ENCODE measurements around the gene CYTH2.

CYTH2 gene

GRCh38 chr19:48454150-48454730, 14.9 kb upstream of the CYTH2 start:
- no peak for FAIRE-seq

DNA sequence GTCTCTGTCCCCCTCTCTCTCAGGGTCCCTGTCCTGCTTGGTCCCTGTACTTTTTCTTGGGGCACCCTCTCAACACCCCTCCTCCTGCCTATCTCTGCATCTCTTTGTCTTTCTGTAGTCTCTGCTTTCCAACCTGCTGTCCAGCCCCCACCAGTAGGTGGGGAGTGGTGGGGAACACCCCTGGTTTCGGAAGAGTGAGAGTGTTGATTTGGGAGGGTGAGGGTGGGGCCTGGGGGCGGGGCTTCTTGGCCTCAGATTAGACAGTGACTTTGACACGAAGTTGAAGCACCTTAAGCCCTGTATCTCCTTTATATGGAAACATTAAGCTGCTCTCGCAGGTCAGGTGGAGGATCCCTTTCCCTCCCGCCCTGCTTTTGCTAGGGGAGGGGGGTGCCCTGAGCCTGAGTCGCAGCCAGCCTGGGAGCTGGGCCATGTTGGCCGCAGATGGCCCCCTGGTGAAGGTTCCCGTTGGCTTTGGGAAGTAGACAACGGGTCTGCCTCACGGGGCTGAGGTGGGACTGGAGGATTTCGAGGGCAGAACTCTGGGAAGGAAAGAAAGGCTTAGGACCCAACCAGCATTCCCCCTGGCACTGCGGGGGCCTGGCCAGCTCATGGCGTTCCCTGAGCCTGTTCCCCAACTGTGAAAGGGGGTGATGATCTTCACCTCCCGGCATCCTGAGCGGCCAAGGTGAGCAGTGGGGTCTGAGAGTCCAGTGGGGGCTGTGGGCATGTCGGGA, 13.8 kb upstream of the CYTH2 start, which contains the start of gene KCNJ14:
Gene KCNJ14, plus strand, starts transcription at position 404 of the 737 bp plus-strand sequence. CDS start 6,151 bp downstream, outside the sequence.
- no peak for FAIRE-seq

DNA sequence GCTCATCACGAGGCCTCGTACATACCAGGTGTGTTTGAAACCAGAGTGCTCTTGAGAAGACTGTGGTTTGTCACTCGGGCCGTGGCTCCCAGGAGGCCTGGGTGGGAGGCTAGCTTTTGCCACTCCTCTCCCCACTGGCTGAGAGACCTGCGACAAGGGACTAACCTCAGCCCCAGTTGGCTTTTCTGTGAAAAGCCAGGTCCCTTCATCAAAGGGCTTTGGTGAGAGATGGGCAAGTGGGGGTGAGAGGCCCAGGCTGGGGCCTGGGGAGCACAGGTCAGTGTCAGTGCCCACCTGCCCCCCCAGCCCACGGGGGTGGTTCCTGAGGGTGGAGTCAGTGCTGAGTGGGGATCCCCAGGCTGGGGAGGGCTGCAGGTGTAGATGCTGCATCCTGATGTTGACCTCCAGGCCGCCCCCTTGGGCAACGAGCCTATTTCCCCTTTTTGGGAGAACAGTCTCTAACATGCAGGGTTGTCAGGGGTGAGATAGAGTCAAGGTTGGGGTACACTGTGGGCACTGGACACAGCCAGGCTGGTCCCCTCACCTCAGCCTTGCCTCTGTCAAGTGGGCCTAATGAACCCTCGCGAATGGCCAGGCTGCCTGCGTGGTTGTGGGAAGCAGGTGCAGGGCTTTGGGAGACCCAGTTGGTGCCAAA, 13.1 kb upstream of the CYTH2 start:
- FAIRE-seq = no peak

GRCh38 chr19:48456864-48457263, 12.3 kb upstream of the CYTH2 start:
- no peak for FAIRE-seq

GRCh38 chr19:48458016-48458415, 11.2 kb upstream of the CYTH2 start:
- no peak for FAIRE-seq

DNA sequence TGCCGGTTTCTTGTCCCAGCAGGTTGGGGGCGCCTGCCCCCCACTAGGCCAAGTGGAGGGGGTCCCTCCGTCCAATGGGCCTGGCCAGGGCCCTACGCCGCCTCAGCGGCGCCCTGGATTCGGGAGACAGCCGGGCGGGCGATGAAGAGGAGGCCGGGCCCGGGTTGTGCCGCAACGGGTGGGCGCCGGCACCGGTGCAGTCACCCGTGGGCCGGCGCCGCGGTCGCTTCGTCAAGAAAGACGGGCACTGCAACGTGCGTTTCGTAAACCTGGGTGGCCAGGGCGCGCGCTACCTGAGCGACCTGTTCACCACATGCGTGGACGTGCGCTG, 7.6 kb upstream of the CYTH2 start:
- no peak for FAIRE-seq

DNA sequence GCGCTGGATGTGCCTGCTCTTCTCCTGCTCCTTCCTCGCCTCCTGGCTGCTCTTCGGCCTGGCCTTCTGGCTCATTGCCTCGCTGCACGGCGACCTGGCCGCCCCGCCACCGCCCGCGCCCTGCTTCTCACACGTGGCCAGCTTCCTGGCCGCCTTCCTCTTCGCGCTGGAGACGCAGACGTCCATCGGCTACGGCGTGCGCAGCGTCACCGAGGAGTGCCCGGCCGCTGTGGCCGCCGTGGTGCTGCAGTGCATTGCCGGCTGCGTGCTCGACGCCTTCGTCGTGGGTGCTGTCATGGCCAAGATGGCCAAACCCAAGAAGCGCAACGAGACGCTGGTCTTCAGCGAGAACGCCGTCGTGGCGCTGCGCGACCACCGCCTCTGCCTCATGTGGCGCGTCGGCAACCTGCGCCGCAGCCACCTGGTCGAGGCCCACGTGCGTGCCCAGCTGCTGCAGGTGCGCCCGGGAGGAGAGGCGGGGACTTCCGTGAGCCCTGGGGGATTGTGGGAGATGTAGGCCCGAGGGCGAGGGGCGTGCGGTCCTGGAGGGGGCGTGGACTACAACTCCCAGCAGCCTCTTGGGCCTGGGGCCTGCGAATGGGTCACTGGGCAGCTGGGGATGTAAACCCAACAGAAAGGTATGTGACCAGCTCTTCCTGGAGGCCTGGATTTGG, 7.0 kb upstream of the CYTH2 start:
- FAIRE-seq = no peak

DNA sequence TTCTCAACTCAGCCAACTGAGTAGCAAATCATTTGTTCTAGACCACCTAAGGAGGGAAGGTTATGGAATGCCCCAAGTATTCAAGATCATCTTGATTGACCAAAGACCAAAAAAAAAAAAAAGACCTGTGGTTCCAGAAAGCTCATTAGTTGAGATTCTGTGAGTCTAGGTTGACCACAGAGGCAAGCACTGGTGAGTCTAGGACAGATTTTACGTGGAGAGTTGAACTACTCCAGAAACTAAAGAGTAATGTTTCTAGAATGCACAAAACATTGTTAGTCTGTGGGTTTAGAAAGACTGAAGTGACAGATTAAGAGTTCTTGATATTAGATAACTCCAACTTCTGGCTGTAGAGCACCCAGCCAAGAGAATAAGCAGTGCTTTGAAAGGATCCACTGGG, 4.0 kb upstream of the CYTH2 start:
- no peak for FAIRE-seq

- FAIRE-seq = no peak
These were observed 2.4 kb upstream of the CYTH2 start for GRCh38 chr19:48466561-48467325.

GRCh38 chr19:48468772-48469288, 339 bp upstream of the CYTH2 start:
- FAIRE-seq = peak; percentile 99

GRCh38 chr19:48469934-48470680, 938 bp downstream of the CYTH2 start:
- no peak for FAIRE-seq

- no peak for FAIRE-seq
These were observed 1.7 kb downstream of the CYTH2 start for GRCh38 chr19:48470856-48471255.

- FAIRE-seq = no peak
These were observed 2.7 kb downstream of the CYTH2 start for GRCh38 chr19:48471836-48472235.

GRCh38 chr19:48473161-48473966, 4.2 kb downstream of the CYTH2 start:
- no peak for FAIRE-seq

DNA sequence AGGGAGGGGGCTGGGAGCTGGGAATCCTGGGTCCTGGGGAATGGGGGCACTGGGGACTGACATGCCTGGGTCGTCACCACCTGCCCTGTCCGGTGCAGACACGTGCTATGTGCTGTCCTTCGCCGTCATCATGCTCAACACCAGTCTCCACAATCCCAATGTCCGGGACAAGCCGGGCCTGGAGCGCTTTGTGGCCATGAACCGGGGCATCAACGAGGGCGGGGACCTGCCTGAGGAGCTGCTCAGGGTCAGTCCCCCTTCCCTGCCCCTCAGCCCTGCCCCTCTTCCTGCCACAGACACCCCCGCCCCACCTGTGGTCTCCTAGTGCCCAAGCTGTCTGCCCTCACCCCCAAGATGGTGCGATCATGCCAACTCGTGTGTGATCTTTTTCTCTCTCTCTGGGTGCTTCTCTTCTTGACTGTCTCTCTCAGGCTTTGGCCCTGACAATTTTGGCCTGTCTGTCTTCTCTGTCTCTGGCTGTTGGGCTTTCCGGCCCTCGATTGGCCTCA, 5.0 kb downstream of the CYTH2 start:
- FAIRE-seq = no peak

GRCh38 chr19:48475369-48476068, 6.3 kb downstream of the CYTH2 start:
- no peak for FAIRE-seq

DNA sequence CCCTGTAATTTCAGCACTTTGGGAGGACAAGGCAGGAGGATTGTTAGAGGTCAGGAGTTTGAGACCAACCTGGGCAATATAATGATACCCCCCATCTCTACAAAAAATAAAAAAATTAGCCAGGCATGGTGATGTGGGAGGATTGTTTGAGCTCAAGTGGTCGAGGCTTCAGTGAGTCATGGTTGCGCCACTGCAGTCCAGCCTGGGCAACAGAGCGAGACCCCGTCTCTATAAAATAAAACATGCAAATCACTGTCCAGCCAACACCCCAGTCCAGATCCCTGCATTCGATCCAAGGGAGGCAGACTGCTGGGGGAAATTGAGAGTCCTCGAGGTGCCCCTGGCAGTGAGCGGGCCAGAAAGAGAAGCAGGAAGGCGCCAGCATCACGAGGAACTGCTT, 7.0 kb downstream of the CYTH2 start:
- FAIRE-seq = no peak

- FAIRE-seq = no peak
These were observed 8.0 kb downstream of the CYTH2 start for GRCh38 chr19:48477067-48477685.

GRCh38 chr19:48477698-48478338, 8.6 kb downstream of the CYTH2 start:
- no peak for FAIRE-seq

All from TTC549 (cell line).